GM12878 (cell line): Measurements from ENCODE around the gene NEK11.

Experiments used
- CTCF ChIP-seq, 3 experiments: IDR thresholded peaks in 2 of 3; conservative IDR thresholded peaks in 1 of 3; 2 replicates each; pipeline ENCODE4 v1.5.1; 2011; ENCODE audit warnings: low read depth in 3 of 3, low read length in 3 of 3, mild to moderate bottlenecking in 3 of 3, control low read depth in 2 of 3, moderate library complexity in 2 of 3, inconsistent platforms in 1 of 3, mixed read lengths in 1 of 3; ENCODE audit not compliant: control insufficient read depth in 2 of 3, insufficient read depth in 1 of 3; ENCODE audit errors: extremely low read depth in 1 of 3
- KDM1A ChIP-seq: fragments of 200-600 bp; sonication (generic); IDR thresholded peaks from 2 replicates; pipeline ENCODE4 v1.6.1; 2016; ENCODE audit warnings: borderline replicate concordance

- no peak for TF ChIP-seq CTCF (IDR thresholded peaks at IDR 0.05 in 2 of 3, conservative IDR thresholded peaks at IDR 0.05 in 1 of 3; ENCODE audit: control insufficient read depth in 2 of 3, extremely low read depth in 1 of 3, insufficient read depth in 1 of 3, low read depth in 3 of 3, low read length in 3 of 3)
- no peak for TF ChIP-seq KDM1A
These were observed 148.1 kb downstream of the NEK11 start for GRCh38 chr3:131174752-131175151.
